D341Med (cell line): Measurements from ENCODE around the gene KLHL11.

Experiments
- DNase-seq: peaks from one replicate; pipeline ENCODE4 v3.0.0; 2012; ENCODE audit warnings: low spot score

Gene KLHL11

GRCh38 chr17:41864836-41865595, at the start of gene KLHL11:
KLHL11 (minus strand) TSS chr17:41865423; CDS start chr17:41865370, 53 bp downstream.
- peak; percentile 98 for DNase-seq

- DNase-seq, result no peak
Measured at GRCh38 chr17:41915020-41915419, 49.8 kb upstream of the KLHL11 start.

GRCh38 chr17:41914358-41914766, 49.1 kb upstream of the KLHL11 start:
- no peak for DNase-seq

- no peak for DNase-seq
Measured at GRCh38 chr17:41913798-41914197, 48.6 kb upstream of the KLHL11 start.

GRCh38 chr17:41912925-41913324, 47.7 kb upstream of the KLHL11 start:
- DNase-seq, result no peak

GRCh38 chr17:41910701-41911391, 45.6 kb upstream of the KLHL11 start:
- peak; percentile 91 for DNase-seq

GRCh38 chr17:41909088-41909487, 43.9 kb upstream of the KLHL11 start:
- DNase-seq, result peak; percentile 62

GRCh38 chr17:41907633-41908539, 42.7 kb upstream of the KLHL11 start:
- DNase-seq, result no peak

GRCh38 chr17:41907185-41907556, 41.9 kb upstream of the KLHL11 start:
- peak; percentile 83 for DNase-seq

- DNase-seq, result no peak
Measured at GRCh38 chr17:41906465-41907184, 41.4 kb upstream of the KLHL11 start.

GRCh38 chr17:41905172-41905571, 39.9 kb upstream of the KLHL11 start:
- DNase-seq, result no peak

- no peak for DNase-seq
Measured at GRCh38 chr17:41904242-41904841, 39.1 kb upstream of the KLHL11 start.

- no peak for DNase-seq
Measured at GRCh38 chr17:41901646-41902045, 36.4 kb upstream of the KLHL11 start.

- no peak for DNase-seq
Measured at GRCh38 chr17:41896726-41897125, 31.5 kb upstream of the KLHL11 start.

- DNase-seq, result no peak
Measured at GRCh38 chr17:41895617-41896016, 30.4 kb upstream of the KLHL11 start.

- peak; percentile 33 for DNase-seq
Measured at GRCh38 chr17:41894791-41895331, 29.6 kb upstream of the KLHL11 start.

GRCh38 chr17:41893384-41893783, 28.2 kb upstream of the KLHL11 start:
- no peak for DNase-seq

GRCh38 chr17:41892021-41892376, 26.8 kb upstream of the KLHL11 start:
- no peak for DNase-seq

- DNase-seq, result no peak
Measured at GRCh38 chr17:41891135-41892020, 26.2 kb upstream of the KLHL11 start.

- no peak for DNase-seq
Measured at GRCh38 chr17:41888332-41888965, 23.2 kb upstream of the KLHL11 start.
